Ureter (tissue), 1 donor: ENCODE data around the gene DLL1. TPM values are rescaled to one million over a fixed set of nuclear protein-coding genes. Genes with fewer than 3 reads are reported as not detected.
A peak's percentile ranks its signal among the peaks of the same experiment; 100 is the strongest.

Experiments used
- DNase-seq: peaks from one replicate; pipeline ENCODE4 v3.0.0-alpha.2; 2020; ENCODE audit warnings: low spot score
- total RNA-seq: library from RNA; stranded (reverse); gene quantifications from one replicate; pipeline ENCODE4 v1.2.4, GENCODE V29; 2023
- donor health status: DM: yes; HTN: yes; CAD: no.

Gene DLL1
- total RNA-seq, 1 donor from 2014 or later = 16.1 TPM

- no peak for DNase-seq
Measured at GRCh38 chr6:170295510-170296422, 4.9 kb upstream of the DLL1 start.

- no peak for DNase-seq
Measured at GRCh38 chr6:170294813-170295509, 4.1 kb upstream of the DLL1 start.

- DNase-seq = no peak
Measured at GRCh38 chr6:170294298-170294730, 3.4 kb upstream of the DLL1 start.

GRCh38 chr6:170293341-170294231, 2.7 kb upstream of the DLL1 start:
- DNase-seq = peak; percentile 13

GRCh38 chr6:170292407-170293158, 1.7 kb upstream of the DLL1 start:
- no peak for DNase-seq

- DNase-seq = no peak
Measured at GRCh38 chr6:170292111-170292406, 1.2 kb upstream of the DLL1 start.

GRCh38 chr6:170291271-170292110, 613 bp upstream of the DLL1 start:
- DNase-seq = peak; percentile 69

GRCh38 chr6:170289951-170290295, 955 bp downstream of the DLL1 start:
- peak; percentile 45 for DNase-seq

GRCh38 chr6:170289180-170289931, 1.5 kb downstream of the DLL1 start:
- DNase-seq = peak; percentile 43

- DNase-seq = peak; percentile 41
Measured at GRCh38 chr6:170288852-170289179, 2.1 kb downstream of the DLL1 start.

GRCh38 chr6:170288091-170288631, 2.7 kb downstream of the DLL1 start:
- peak; percentile 42 for DNase-seq

GRCh38 chr6:170287371-170287876, 3.5 kb downstream of the DLL1 start:
- DNase-seq = no peak

GRCh38 chr6:170286934-170287265, 4.0 kb downstream of the DLL1 start:
- DNase-seq = no peak

GRCh38 chr6:170286246-170286933, 4.5 kb downstream of the DLL1 start:
- DNase-seq = no peak

GRCh38 chr6:170285482-170285881, 5.4 kb downstream of the DLL1 start:
- no peak for DNase-seq

- DNase-seq = no peak
Measured at GRCh38 chr6:170284866-170285469, 5.9 kb downstream of the DLL1 start.

- no peak for DNase-seq
Measured at GRCh38 chr6:170284126-170284773, 6.6 kb downstream of the DLL1 start.
